HepG2 (cell line): Measurements from ENCODE around the gene PTPRO. TPM values are rescaled to one million over a fixed set of nuclear protein-coding genes. Genes with fewer than 3 reads are reported as not detected.

ENCODE experiments used
- ATAC-seq: fragments of 200-7000 bp; cut with Tn5 transposase; 3 replicates; pipeline ENCODE4 v1.9.1; 2020; ENCODE audit warnings: mild to moderate bottlenecking, moderate library complexity
- BruUV-seq: library from RNA; stranded (reverse); fragments of 400-500 nt; replicated peaks from 2 replicates; lab custom pipeline; 2021; lab: Mats Ljungman, UMichigan
- CTCF ChIA-PET: fragments of 300-600 bp; formaldehyde crosslinking; extraction: SDS; loops from one replicate; lab custom pipeline; 2021; ENCODE audit warnings: low total read pairs, inconsistent platforms, low intra/inter-chr PET ratio; lab: Yijun Ruan, JAX
- POLR2A ChIA-PET: fragments of 350-600 bp; sonication (Branson Sonifier 250); formaldehyde crosslinking; loops from one replicate; lab custom pipeline; 2020; ENCODE audit warnings: antibody characterized with exemption, inconsistent platforms; lab: Yijun Ruan, JAX
- DNase-seq: peaks from one replicate; pipeline ENCODE4 v3.0.0-alpha.2; 2015; ENCODE audit warnings: low spot score
- FAIRE-seq: peaks from 3 replicates; lab custom pipeline; 2011; peaks lifted over from hg19 to GRCh38; lab: Jason Lieb, UNC
- H2AFZ ChIP-seq: one replicate; pipeline ENCODE4 v1.6.1; 2011; ENCODE audit warnings: low read length, inconsistent platforms
- H3K27ac ChIP-seq: fragments of 300-600 bp; 3 replicates; pipeline ENCODE4 v1.8.0; 2011; ENCODE audit warnings: mixed run types, mild to moderate bottlenecking, mixed read lengths, low read length, inconsistent platforms; ENCODE audit not compliant: insufficient read depth; ENCODE audit errors: extremely low read length
- H3K27me3 ChIP-seq, 2 experiments: fragments of 200-600 bp in 1 of 2; 2 replicates in 1 of 2; 3 replicates in 1 of 2; pipeline versions ENCODE4 v1.6.0 to v1.8.0; 2011; ENCODE audit warnings: low read length in 2 of 2, mild to moderate bottlenecking in 2 of 2, moderate library complexity in 2 of 2, inconsistent platforms in 1 of 2; ENCODE audit not compliant: insufficient read depth in 2 of 2, control insufficient read depth in 1 of 2
- H3K36me3 ChIP-seq, 2 experiments: fragments of 200-600 bp in 1 of 2; replicated peaks in 1 of 2; 2 replicates in 1 of 2; 3 replicates in 1 of 2; pipeline versions ENCODE4 v1.5.1 to v1.8.0; 2011; ENCODE audit warnings: low read length in 2 of 2, inconsistent platforms in 1 of 2; ENCODE audit not compliant: insufficient read depth in 2 of 2, control insufficient read depth in 1 of 2
- H3K4me1 ChIP-seq: 2 replicates; pipeline ENCODE4 v1.5.1; 2012; ENCODE audit warnings: low read length, inconsistent platforms; ENCODE audit not compliant: insufficient read depth
- H3K4me2 ChIP-seq: 2 replicates; pipeline ENCODE4 v1.6.0; 2011; ENCODE audit warnings: low read depth, low read length, inconsistent platforms
- H3K4me3 ChIP-seq, 3 experiments: fragments of 200-600 bp in 1 of 3; sonication (generic), shearing (Covaris generic) in 1 of 3; replicated peaks in 1 of 3; 2 replicates each; pipeline ENCODE4 v1.5.1; 2011 to 2016; ENCODE audit warnings: low read length in 3 of 3, inconsistent platforms in 2 of 3, low read depth in 2 of 3, mild to moderate bottlenecking in 2 of 3, control low read depth in 1 of 3, mixed read lengths in 1 of 3; ENCODE audit not compliant: insufficient read depth in 1 of 3
- H3K79me2 ChIP-seq: one replicate; pipeline ENCODE4 v1.6.1; 2011; ENCODE audit warnings: low read length, inconsistent platforms; ENCODE audit not compliant: insufficient read depth
- H3K9ac ChIP-seq: 2 replicates; pipeline ENCODE4 v1.6.0; 2011; ENCODE audit warnings: mild to moderate bottlenecking, low read depth, low read length, inconsistent platforms; ENCODE audit not compliant: insufficient read depth
- H3K9me3 ChIP-seq: 2 replicates; pipeline ENCODE4 v1.5.1; 2012; ENCODE audit warnings: mild to moderate bottlenecking, low read length
- H4K20me1 ChIP-seq: 2 replicates; pipeline ENCODE4 v1.6.0; 2011; ENCODE audit warnings: inconsistent platforms, mild to moderate bottlenecking, low read length, moderate library complexity; ENCODE audit not compliant: insufficient read depth
- ELF4 ChIP-seq: sonication (generic); formaldehyde crosslinking; IDR thresholded peaks from 2 replicates; pipeline ENCODE4 v1.5.0; 2020; ENCODE audit warnings: missing genetic modification reagents, mild to moderate bottlenecking, moderate library complexity, borderline replicate concordance
- MYNN ChIP-seq: sonication (generic); formaldehyde crosslinking; IDR thresholded peaks from 2 replicates; pipeline ENCODE4 v1.4.0; 2020; ENCODE audit warnings: mild to moderate bottlenecking, low read depth, missing genetic modification reagents
- NFYC ChIP-seq: IDR thresholded peaks from 2 replicates; pipeline ENCODE4 v1.6.1; 2016; ENCODE audit warnings: missing genetic modification reagents, missing compliant biosample characterization
- SMAD1 ChIP-seq: sonication (generic); formaldehyde crosslinking; IDR thresholded peaks from 2 replicates; pipeline ENCODE4 v1.4.0; 2020; ENCODE audit warnings: missing genetic modification reagents, low read depth, mild to moderate bottlenecking, borderline replicate concordance
- TBL1XR1 ChIP-seq: fragments of 150-350 bp; IDR thresholded peaks from 2 replicates; pipeline ENCODE4 v1.6.1; 2014; ENCODE audit warnings: borderline replicate concordance, low read length; ENCODE audit not compliant: partially characterized antibody
- ZNF180 ChIP-seq: sonication (generic); formaldehyde crosslinking; IDR thresholded peaks from 2 replicates; pipeline ENCODE4 v1.4.0; 2020; ENCODE audit warnings: low read depth, missing genetic modification reagents, borderline replicate concordance
- ZNF430 ChIP-seq: sonication (generic); formaldehyde crosslinking; IDR thresholded peaks from 2 replicates; pipeline ENCODE4 v1.9.0; 2021; ENCODE audit warnings: mild to moderate bottlenecking, missing genetic modification reagents
- ZNF546 ChIP-seq: sonication (generic); formaldehyde crosslinking; conservative IDR thresholded peaks from 2 replicates; pipeline ENCODE4 v1.8.1; 2023; ENCODE audit warnings: mild to moderate bottlenecking, missing genetic modification reagents
- ZNF547 ChIP-seq: sonication (generic); formaldehyde crosslinking; IDR thresholded peaks from 2 replicates; pipeline ENCODE4 v1.5.1; 2020; ENCODE audit warnings: mild to moderate bottlenecking, missing genetic modification reagents
- ZNF660 ChIP-seq: sonication (generic); formaldehyde crosslinking; IDR thresholded peaks from 2 replicates; pipeline ENCODE4 v1.5.1; 2020; ENCODE audit warnings: mild to moderate bottlenecking, low read depth, missing genetic modification reagents, borderline replicate concordance
- ZNF839 ChIP-seq: sonication (generic); formaldehyde crosslinking; IDR thresholded peaks from 2 replicates; pipeline ENCODE4 v1.4.0; 2020; ENCODE audit warnings: missing genetic modification reagents, mild to moderate bottlenecking, borderline replicate concordance
- WGBS: methylation state at CpG from one replicate; pipeline ENCODE4 v1.1.6; 2017; ENCODE audit warnings: low lambda C conversion rate; 5-methylcytosine and 5-hydroxymethylcytosine counted together
- in situ Hi-C: cut with HindIII; loops from 2 replicates; pipeline ENCODE4 v1.10.0; 2017; ENCODE audit warnings: low pct_unique_long_range_greater_than_20kb; ENCODE audit not compliant: extremely low pct_ligation_motif_present
- intact Hi-C: fragments of 100-400 bp; cut with micrococcal nuclease; formaldehyde crosslinking; loops from one replicate; pipeline ENCODE4 v1.10.0; 2022; ENCODE audit not compliant: unreplicated experiment
- polyA plus RNA-seq, 8 experiments: library from polyadenylated mRNA; depleted of rRNA in 3 of 8; stranded (reverse) in 7 of 8; unstranded in 1 of 8; fragments of >200 nt; fragmentation: Illumina TruSeq in 4 of 8; extraction: Trizol in 4 of 8; gene quantifications; 2 replicates each; pipeline versions ENCODE4 v1.2.1 to v1.2.3, GENCODE V29; 2011 to 2016; ENCODE audit warnings: low read depth in 4 of 8, missing spikeins in 1 of 8, mixed read lengths in 1 of 8; ENCODE audit not compliant: insufficient read depth in 1 of 8
- total RNA-seq, 5 experiments: library from RNA; depleted of rRNA; stranded (reverse); fragments of >200 nt; fragmentation: Illumina TruSeq; extraction: Trizol; gene quantifications; 2 replicates each; pipeline ENCODE4 v1.2.3, GENCODE V29; 2016; ENCODE audit warnings: low read depth in 1 of 5

The PTPRO gene
- total and polyA plus RNA-seq, 2 of the 13 experiments (the other 11 are each of a cell fraction or from before 2014, with no cell fraction given): 0.04 TPM; not detected in 1

DNA sequence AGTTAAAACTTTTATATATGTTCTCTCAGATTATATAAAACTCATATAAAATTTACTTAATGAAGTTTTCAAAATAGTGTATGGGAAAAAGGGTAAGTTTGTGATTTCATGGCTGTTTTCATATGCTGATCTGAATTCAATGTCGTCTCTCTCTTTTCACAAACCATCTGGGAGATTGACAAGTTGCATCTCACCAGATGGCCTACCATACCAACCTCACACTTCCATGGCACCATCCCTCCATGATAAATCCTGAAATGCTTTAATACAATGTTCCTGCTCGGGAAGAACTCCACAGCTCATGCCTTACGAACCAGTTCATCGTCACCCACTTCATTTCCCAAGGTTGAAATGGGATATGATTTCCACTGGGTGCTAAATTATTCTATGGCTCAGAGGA lies 22.3 kb downstream of the PTPRO start (continued):
- TF ChIP-seq ZNF180 (no peak), ZNF660 (no peak), ZNF547 (no peak)
- TF ChIP-seq, all 625 proteins: peak for 0

DNA sequence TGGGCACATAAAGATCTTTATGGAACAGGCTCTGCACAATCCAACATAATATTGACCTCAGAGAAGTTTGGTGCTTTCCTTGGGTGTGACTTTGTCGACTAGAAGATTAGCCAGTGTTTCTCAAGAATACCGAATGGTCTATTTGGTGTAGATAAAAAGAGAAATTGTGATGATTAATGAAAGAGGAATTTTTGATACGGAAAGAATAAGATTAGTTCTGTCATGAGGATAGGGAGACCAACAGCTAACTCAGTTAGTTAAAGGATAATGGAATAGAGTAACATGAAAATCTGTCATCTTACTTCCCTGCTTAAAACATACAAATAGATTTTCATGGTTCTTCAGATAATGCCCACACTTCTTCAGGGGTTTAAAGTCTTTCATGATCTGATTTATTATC lies 24.2 kb downstream of the PTPRO start:
- Histone ChIP-seq H3K27ac (no peak overlapping the region), H3K4me3 (no peak overlapping the region), H3K36me3 (no peaks in the 10 kb centered on the region), H3K27me3 (no peaks in the 10 kb centered on the region; a peak in 1 of 5 replicates), H3K4me2 (no peak overlapping the region), H3K79me2 (no peaks in the 10 kb centered on the region), H2AFZ (no peak overlapping the region), H4K20me1 (no peaks in the 10 kb centered on the region), H3K4me1 (no peaks in the 10 kb centered on the region), H3K9me3 (no peaks in the 10 kb centered on the region), H3K9ac (no peak overlapping the region)
- no peak for FAIRE-seq
- no TSS peak for BruUV-seq
- POLR2A ChIA-PET: no interaction called here
- intact Hi-C loops: no loop called here
- CTCF ChIA-PET: no interaction called here
- under 1% methylated on average over 3 of the region's 3 CpGs for WGBS
- no peak for DNase-seq
- no peak for ATAC-seq
- TF ChIP-seq ZNF430 (CRISPR knock-in tag): no peak
- TF ChIP-seq MYNN (CRISPR knock-in tag): no peak
- TF ChIP-seq TBL1XR1: no peak
- no peak for TF ChIP-seq ZNF546 (CRISPR knock-in tag)
- no peak for TF ChIP-seq ZNF839
- no peak for TF ChIP-seq ELF4 (CRISPR knock-in tag)
- no peak for TF ChIP-seq SMAD1 (CRISPR knock-in tag)
- no peak for TF ChIP-seq NFYC (CRISPR knock-in tag)
- in situ Hi-C loops: no loop called here
